ENCODE results near the gene TERC.

The TERC gene

DNA sequence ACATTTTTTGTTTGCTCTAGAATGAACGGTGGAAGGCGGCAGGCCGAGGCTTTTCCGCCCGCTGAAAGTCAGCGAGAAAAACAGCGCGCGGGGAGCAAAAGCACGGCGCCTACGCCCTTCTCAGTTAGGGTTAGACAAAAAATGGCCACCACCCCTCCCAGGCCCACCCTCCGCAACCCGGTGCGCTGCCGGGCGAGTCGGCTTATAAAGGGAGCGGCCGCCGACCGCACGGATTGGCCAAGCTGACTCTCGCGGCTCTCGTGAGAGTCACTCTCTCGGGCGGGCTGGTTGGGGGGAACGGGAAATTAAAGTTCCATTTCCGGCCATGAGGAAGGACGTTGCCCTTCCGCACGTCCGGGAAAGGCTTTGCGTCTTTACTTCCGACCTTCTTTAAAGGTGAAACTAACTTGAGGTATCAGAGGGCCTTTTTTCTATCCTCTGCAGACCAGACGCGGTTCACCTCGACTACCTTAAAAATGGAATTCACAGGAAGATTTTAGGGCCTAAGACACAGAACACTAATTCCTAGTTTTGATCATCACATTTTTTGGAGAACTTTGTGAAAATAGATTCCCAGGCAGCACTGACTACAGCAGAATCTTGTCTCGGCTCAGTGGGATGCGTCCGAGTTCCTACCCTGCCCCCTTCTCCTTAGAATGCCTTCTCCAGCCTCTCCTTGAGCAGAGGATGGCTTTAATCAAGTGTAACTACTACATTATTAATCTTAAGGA, at the start of gene TERC:
TSS of gene TERC (minus strand) at position 179 of the 731 bp plus-strand sequence.
- DNase-seq (ENCODE audit: low read depth in 2 of 3, low spot score in 2 of 3): peak; percentile 79 to 87 (median 79)

DNA sequence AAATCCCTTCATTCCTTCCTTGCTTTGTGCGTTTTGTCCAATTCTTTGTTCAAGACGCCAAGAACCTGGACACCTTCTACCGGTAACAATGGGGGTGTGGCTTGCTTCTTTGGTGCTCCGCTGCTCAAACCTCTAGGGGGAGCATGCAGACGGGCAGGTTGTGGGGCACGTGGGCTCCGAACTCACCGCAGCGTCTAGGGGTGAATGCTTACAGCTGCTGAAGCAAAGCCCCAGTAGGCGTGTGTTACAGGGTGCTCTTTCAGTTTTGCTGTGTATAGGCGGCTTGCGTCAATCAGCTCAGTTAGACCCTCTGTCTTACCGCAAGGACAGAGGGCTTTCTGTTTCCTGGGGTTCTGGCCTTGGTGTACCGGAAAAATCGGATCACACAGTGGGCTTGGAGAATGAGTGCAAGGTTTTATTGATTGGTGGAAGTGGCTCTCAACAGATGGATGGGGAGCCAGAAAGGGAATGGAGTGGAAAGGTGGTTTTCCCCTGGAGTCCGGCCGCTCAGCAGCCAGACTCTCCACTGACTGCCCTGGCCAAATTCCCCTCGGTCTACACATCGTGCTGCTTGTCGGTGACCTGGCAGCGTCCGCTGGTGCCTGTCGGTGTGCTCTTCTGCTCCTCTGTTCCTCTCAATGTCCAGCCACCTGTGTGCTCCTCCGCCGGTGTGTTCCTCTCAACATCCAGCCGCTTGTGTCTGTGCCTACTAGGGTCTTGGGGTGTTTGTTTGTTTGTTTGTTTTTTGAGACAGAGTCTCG, 49.1 kb upstream of the TERC start:
- DNase-seq (ENCODE audit: low read depth in 2 of 3, low spot score in 2 of 3): peak; percentile 20 to 60 (median 48)

DNA sequence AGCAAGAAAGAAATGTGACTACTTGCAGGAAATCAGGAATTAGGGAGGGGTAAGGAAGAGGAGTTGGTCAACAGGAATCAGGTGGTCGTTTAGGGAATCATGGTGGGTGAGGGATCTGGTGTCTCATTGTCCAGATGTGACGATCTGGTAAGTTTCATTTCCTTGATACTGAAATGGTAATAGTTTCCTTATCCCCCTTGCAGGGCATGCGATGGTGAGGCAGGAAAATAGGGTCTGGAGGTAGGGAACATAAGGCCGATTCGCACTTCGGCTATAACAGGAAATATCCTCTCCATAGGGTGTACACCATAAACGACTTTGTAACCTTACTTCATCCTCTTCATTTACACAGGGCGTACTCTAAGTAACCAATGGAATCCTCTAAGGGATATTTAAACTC, 48.4 kb upstream of the TERC start:
- DNase-seq (ENCODE audit: low read depth in 2 of 3, low spot score in 2 of 3): no peak

DNA sequence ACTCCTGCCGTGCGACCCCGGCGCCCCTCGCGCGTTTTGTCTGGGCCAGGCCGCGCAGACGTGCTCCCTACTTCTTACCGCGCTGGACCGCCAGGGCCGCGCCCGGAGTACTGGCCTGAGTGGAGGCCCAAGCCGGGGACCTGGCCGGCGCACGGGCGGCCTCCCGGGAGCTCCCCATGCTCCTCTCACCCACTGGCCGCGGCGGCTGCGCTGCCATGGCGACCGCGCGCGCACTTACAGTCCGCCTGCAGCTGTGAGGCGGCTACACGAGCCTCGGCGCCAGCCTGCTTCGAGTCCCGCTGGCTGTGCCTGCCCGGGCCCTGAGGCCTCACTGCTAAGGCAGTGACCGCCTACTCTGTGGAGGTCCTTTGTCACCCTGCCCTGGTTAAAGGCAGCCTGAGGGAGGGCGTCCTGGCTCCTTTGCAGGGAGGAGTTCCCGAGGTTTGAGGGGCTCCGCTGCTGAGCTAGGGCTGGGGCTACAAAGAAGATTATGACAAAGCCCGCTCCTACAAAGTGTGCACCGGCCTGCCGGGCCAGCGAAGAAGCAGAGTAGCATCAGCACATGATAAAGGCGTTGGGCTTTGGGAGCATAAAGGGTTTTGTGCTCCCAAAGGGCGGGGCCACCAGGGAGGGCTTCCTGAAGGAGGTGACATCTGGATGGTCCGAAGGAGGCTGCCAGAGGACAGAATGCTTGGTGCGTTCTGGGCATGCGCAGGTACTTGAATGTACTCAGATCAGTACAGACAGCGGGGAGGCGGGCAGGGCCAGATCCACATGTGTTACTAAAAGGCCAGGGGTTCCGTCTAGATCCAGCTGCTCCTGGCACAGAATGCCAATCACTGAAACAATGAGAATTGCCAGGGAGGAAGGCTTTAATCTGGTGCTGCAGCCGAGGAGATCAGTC, 47.7 kb upstream of the TERC start, which contains the start of the genes LRRC34 and LRRIQ4:
TSS of gene LRRC34 (minus strand) at position 573 of the 904 bp plus-strand sequence. CDS start at position 217, 356 bp downstream.
TSS of gene LRRIQ4 (plus strand) at position 539 of the 904 bp plus-strand sequence. CDS start 9,052 bp downstream, outside the sequence.
- peak; percentile 50 to 56 (median 54) for DNase-seq (ENCODE audit: low read depth in 2 of 3, low spot score in 2 of 3)

DNA sequence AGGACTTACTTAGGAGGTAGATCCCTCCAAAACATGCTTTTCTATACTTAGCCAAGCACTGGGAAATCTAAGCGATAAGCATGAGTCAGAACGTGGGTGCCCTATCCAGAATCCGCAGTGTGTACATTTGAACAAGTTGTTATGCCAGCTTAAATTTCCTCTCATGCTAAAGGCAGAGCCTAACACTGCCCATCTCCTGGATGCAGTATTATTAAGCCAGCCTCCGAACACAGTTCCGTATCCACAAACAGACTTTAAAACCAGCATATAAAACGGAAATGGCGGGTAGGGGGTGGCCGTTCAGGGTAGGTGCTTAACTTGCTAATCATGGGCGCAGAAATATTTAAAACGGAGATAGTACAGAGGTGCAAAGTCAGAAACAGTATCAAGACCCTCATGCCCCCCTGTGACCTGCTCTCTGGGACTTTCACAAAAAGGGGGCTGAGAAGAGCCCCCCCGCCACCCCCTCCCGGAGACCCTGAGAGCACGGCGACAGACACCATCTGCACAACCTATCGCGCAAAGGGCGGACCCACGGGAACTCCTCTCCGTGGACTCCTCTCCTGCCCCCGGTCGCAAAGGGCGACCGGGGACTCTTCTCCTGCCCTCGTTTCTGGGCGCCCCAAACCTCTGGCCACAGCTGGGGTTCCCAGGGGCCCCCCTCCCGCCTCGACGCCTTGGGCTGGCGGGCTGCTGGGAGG, 46.9 kb upstream of the TERC start:
- DNase-seq (ENCODE audit: low read depth in 2 of 3, low spot score in 2 of 3): peak in 1 of 3 experiments; percentile 16

DNA sequence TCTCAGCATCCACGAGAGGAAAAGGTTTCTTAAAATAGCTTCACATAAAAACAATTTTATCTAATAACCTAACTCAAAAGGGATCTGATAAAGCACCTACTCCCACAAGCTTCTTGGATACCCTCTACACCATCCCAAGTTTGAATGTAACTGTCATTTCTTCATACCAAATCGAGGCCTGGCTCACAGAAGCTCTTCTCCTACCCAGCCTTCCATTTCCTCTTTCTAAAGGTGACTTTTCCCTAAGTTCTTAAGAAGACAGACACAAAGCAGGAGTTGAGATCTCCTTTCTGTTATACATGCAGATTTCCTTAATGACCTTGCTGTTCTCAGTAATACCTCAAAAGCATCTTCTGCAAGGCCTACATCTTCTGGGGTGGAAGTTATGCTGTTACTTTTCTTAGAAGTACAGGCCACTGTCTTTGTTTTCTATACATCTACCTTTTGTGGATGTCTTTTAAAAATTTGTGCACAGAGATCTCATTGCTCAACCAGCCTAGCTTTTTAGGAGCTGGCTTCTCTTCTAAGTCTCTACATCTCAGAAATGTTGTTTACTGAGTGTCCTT, 44.5 kb upstream of the TERC start:
- no peak for DNase-seq (ENCODE audit: low read depth in 2 of 3, low spot score in 2 of 3)

DNA sequence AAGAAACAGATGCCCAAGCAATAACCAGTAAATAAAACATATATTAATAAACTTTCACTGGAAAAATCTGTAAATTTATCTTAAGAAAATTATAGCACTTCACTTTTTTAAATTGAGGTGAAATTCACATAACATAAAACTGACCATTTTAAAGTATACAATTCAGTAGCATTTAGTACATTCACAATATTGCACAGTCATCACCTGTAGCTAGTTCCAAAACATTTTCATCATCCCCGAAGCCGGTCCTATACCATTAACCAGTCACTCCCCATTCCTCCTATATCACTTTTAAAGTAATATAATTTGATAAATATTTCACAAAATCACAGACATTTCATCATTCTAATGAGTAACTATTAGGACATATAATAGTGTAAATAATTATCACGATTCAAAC, 39.8 kb upstream of the TERC start:
- DNase-seq (ENCODE audit: low read depth in 2 of 3, low spot score in 2 of 3): no peak

DNA sequence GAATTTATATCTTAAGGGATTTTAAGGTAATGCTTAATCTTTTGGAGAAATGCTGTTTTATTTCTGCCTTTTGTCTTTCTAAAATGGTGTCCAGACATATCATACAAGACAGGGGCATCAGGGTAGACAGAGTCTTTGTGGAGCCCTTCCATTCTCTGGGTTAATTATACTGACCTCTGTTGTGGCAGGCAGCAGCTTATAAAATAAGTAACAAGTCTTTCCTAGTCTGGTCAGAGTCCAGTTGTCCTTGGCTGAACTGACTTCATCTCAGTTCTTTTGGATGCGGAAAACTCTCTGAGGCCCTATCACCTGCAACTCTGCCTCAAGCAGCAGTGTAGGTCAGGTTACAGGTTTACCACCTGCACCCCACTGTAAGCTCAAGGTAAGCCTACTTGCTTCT, 27.5 kb upstream of the TERC start:
- no peak for DNase-seq (ENCODE audit: low read depth in 2 of 3, low spot score in 2 of 3)

DNA sequence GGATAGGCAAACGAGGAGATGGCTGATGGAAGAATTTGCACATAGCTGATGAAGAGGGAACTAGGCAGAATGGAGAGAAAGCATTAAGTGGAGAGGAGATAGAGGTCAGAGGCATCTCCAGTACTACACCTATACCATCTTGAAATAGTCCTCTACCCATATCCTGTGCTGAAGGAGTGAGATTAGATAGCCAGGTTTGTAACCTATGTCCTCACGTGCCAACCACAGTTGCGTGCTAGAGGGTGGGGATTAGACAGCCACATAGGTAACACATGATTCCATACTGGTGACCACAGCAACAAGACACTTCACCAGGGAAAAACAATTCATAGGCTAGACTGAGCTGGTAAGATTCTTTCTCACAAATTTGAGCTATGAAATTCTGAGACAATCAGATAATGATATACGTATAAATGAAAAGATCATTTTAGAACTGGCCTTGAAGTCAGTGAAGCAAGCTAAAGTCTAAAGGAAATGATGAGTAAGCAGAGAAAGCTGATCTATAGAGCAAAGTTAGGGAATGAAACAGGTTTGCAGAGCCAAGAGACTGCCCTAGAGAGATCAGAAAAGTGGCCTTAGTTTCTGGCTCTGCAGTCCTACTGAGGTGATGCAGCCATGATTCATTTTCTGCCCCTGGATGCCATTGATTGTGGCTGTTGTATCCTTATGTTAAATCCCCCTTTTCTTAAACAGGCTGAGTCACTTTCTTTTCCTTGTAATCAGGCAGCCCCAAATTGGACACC, 26.0 kb upstream of the TERC start:
- DNase-seq (ENCODE audit: low read depth in 2 of 3, low spot score in 2 of 3): no peak

DNA sequence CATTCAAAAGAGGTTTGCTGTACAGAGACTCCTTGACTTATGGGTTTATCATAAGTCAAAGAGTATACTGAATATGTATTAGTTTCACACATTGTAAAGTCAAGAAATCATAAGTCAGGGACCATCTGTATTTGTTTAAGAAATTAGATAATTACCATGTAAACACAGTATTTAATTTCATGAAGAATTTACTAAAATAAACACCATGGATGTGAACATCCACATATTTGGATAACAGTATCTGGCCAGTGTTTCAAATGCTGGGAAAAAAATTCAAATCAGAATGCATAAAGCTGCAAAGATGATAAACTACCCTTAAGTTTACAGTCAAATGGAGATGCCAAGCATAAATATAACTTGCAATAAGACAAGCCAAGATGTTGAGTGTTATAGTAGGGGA, 25.4 kb upstream of the TERC start:
- DNase-seq (ENCODE audit: low read depth in 2 of 3, low spot score in 2 of 3): no peak

DNA sequence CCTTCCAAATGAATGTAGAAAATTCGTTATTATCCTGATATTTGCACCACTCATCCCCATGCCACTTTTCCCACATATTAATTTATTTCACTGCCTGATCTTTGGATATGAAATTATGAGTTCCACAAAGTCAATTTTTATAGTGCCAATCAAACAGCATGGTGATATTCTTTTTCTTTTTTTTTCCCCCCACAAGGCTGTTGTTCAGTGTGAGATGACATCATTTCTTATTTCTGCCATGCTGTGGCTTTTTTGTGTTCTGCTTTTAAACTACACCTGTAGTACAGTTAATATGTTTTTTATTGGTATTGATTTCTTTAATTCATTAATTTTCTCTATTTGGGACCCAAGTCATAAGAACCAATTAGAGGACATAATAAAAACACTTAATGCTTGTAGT, 22.9 kb upstream of the TERC start:
- DNase-seq (ENCODE audit: low read depth in 2 of 3, low spot score in 2 of 3): no peak

DNA sequence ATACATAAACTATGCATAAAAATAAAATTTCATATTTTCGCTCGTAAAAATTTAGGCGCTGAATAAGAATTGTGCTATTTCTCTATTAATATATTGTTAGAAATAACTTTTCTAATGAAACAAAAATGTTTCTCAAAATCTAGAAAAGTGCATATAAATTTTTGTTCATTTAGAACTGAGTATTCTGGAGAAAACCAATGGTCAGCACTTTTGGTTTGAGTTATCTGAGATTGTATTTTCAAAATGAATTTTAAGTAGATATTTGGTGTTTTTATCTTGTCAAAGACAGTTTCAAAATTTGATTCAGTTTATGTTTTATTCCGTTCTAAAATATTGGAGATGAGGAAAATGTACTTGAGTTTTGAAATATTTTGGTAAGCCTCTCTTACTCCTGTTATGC, 22.3 kb upstream of the TERC start:
- no peak for DNase-seq (ENCODE audit: low read depth in 2 of 3, low spot score in 2 of 3)

DNA sequence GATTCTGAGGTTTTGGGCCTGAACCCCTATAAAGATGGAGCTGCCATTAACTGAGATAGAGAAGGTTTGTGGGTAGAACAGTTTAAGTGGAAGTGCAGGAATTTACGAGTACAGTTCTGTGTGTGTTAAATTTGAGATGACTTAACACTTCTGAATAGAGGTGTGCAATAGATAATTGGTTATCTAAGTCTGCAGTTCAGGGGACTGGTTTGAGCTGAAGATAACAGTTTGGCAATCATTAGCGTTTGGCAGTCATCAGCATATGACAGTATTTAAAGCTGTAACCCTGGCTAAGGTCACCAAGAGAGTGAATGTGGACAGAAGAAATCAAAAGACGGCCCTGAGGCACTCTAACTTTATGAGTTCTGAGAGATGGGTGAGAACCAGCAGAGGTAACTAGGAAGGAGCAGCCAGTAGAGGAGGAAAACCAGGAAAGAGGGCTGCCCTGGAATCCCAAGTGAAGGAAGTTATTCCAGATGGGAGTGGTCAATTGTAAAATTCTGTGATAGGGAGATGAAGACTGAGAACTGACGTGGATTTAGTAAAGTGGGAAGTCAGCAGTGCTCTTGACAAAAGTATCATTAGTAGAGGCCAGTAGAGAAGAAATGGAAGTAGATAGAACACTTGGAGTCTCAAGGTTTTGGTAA, 16.5 kb upstream of the TERC start:
- no peak for DNase-seq (ENCODE audit: low read depth in 2 of 3, low spot score in 2 of 3)

DNA sequence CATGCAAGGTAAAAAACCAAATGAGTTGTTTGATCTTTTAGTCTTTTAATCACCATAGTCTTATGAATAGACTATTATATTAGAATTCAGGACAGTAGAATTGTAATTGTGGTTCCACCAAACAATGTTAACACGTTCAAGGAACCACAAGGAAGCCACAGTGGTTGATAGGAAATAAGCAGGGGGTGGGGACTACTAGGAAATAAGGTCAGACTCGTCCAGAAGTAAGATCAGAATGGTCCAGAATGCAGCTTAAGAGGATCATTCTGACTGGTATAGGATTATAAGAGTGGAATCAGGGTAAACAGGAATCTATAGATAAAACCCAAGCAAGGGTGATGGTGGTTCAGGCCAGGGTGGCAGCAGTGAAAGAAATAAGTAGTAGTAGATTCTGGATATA, 15.9 kb upstream of the TERC start:
- no peak for DNase-seq (ENCODE audit: low read depth in 2 of 3, low spot score in 2 of 3)

DNA sequence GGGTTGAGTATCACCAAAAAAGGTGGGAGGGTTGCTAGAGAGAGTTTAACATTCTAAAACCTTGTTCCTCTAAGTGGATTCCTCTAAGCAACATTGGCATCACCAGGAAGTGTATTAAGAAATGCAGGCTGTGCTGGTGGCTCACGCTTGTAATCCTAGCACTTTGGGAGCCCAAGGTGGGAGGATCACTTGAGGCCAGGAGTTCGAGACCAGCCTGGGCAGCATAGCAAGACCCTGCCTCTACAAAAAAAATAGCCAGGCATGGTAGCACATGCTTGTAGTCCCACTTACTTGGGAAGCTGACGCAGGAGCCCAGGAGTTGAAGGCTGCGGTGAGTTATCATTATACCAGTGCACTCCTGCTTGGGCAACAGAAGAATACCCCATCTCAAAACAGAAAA, 13.0 kb upstream of the TERC start:
- no peak for DNase-seq (ENCODE audit: low read depth in 2 of 3, low spot score in 2 of 3)

DNA sequence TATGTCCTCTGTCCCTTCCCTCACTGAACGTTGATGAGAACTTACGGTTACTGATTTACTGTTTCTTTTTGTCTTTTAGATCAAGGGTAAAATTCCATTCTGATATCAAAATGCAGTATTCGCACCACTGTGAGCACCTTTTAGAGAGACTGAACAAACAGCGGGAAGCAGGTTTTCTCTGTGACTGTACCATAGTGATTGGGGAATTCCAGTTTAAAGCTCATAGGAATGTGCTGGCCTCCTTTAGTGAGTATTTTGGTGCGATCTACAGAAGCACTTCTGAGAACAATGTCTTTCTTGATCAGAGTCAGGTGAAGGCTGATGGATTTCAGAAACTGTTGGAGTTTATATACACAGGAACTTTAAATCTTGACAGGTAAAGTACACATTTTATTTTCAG, 9.3 kb upstream of the TERC start:
- no peak for DNase-seq (ENCODE audit: low read depth in 2 of 3, low spot score in 2 of 3)

DNA sequence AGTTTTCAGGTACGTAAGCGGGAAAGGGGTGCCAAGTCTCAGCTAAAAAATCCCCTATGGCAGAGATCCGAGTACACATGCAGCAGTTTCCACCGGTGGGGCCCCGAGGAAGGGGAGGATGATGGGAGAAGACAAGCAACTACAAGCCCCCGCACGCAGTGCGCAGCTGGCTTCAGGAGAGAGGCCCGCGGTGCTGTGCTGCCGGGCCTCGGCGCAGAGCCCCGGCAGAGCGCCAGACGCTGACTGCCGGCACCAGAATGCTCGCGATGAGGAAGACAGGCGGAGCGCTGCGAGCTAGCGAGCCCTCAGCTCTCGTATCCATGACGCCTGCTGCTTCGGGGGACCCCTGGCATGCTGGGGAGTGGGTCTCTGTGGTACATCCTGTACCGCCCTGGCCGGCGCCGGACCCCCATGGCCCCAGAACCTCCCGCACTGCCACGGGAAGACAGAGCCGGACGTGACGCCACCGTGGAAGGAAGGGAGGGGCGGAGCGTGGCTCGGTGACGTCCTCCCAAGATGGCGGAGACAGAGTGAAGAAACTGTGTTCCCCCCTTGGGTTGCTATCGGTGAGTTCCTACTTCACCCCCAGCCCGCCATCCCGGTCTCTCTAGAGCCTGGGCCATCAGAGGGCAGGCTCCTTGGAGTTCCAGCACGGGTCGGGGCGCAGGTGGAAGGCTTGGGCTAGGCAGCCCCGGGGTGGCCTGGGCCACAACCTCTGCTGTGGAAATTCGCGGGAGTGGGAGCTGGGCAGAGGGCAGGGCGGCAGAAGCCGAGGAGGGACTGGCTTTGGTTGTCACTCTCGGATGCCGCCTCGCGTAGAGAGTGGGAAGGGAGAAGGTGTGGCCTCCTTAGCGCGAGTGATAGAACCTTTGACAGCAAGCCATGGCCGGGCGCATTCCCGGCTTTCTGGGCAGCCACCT, 8.3 kb upstream of the TERC start, which contains the start of gene MYNN:
TSS of gene MYNN (plus strand) at position 500 of the 920 bp plus-strand sequence. CDS start 900 bp downstream, outside the sequence.
- peak; percentile 67 to 78 (median 73) for DNase-seq (ENCODE audit: low read depth in 2 of 3, low spot score in 2 of 3)
